Breast epithelium (tissue), 4 donors: ENCODE measurements around the gene C1QL1. TPM values are rescaled to one million over a fixed set of nuclear protein-coding genes. Genes with fewer than 3 reads are reported as not detected.

Experiments
- DNase-seq, 2 donors: peaks; one replicate each; pipeline ENCODE4 v3.0.0-alpha.2; 2019; ENCODE audit warnings: low spot score in 2 of 2
- H3K27ac ChIP-seq, 2 donors: fragments of 200-600 bp; sonication (generic) in 1 of 2; one replicate each; pipeline ENCODE4 v1.5.1; 2016 to 2019; ENCODE audit warnings: mild to moderate bottlenecking in 1 of 2
- H3K27me3 ChIP-seq, 2 donors: fragments of 200-600 bp; sonication (generic) in 1 of 2; one replicate each; pipeline versions ENCODE4 v1.5.1 to v1.6.0; 2017 to 2019; ENCODE audit warnings: control low read depth in 1 of 2, mild to moderate bottlenecking in 1 of 2
- H3K36me3 ChIP-seq: fragments of 200-600 bp; one replicate; pipeline ENCODE4 v1.5.1; 2019
- H3K4me1 ChIP-seq, 2 donors: fragments of 200-600 bp; sonication (generic); one replicate each; pipeline ENCODE4 v1.5.1; 2016 to 2019; ENCODE audit warnings: control low read depth in 1 of 2
- H3K4me3 ChIP-seq, 3 donors: fragments of 200-600 bp; sonication (generic); 1 replicate in 2 of 3; 2 replicates in 1 of 3; pipeline ENCODE4 v1.5.1; 2016 to 2019; ENCODE audit warnings: mild to moderate bottlenecking in 3 of 3, moderate library complexity in 2 of 3
- H3K9me3 ChIP-seq, 2 donors: fragments of 200-600 bp; sonication (generic) in 1 of 2; one replicate each; pipeline ENCODE4 v1.5.1; 2016 to 2019; ENCODE audit warnings: control low read depth in 1 of 2
- CTCF ChIP-seq, 3 donors: fragments of 450-650 bp; IDR thresholded peaks; one replicate each; pipeline ENCODE4 v1.5.1; 2016 to 2017; ENCODE audit warnings: antibody characterized with exemption in 3 of 3, mild to moderate bottlenecking in 3 of 3, moderate library complexity in 3 of 3
- POLR2A ChIP-seq: fragments of 450-650 bp; IDR thresholded peaks from one replicate; pipeline ENCODE4 v1.6.1; 2016; ENCODE audit warnings: antibody characterized with exemption, mild to moderate bottlenecking, moderate library complexity
- POLR2AphosphoS5 ChIP-seq, 3 donors: sonication (generic); formaldehyde crosslinking; IDR thresholded peaks; one replicate each; pipeline ENCODE4 v1.6.1; 2017; ENCODE audit warnings: antibody characterized with exemption in 3 of 3
- intact Hi-C: fragments of 100-400 bp; cut with DNase I; formaldehyde crosslinking; loops from one replicate; pipeline ENCODE4 v1.15.1; 2023; ENCODE audit warnings: low total_unique reads
- total RNA-seq, 3 donors: library from RNA; depleted of rRNA; stranded (reverse); fragments of >200 nt; gene quantifications; one replicate each; pipeline ENCODE4 v1.1.0, GENCODE V29; 2016

C1QL1 gene
- total RNA-seq, 3 donors from 2014 or later, result 0.98 to 7.2 TPM; not detected in 1

GRCh38 chr17:44925731-44926697 is 42.1 kb downstream of the C1QL1 start:
- H3K9me3 ChIP-seq, result no peaks in the 10 kb centered on the region
- H3K4me3 ChIP-seq, result no peak overlapping the region
- peak in 1 of 2 donors; percentile 38 for DNase-seq
- intact Hi-C loops, result no loop called here
- no peaks in the 10 kb centered on the region for H3K27me3 ChIP-seq
- TF ChIP-seq POLR2AphosphoS5 (IDR thresholded peaks at IDR 0.05), result no peak
- no peak for TF ChIP-seq CTCF (IDR thresholded peaks at IDR 0.05)
- no peak for TF ChIP-seq POLR2A
- H3K4me1 ChIP-seq, result no peaks in the 10 kb centered on the region
- no peak overlapping the region for H3K27ac ChIP-seq
- H3K36me3 ChIP-seq, result no peaks in the 10 kb centered on the region

- peak in 1 of 2 donors; percentile 33 for DNase-seq
- no peaks in the 10 kb centered on the region for H3K9me3 ChIP-seq
- TF ChIP-seq POLR2AphosphoS5 (IDR thresholded peaks at IDR 0.05) (no peak), CTCF (IDR thresholded peaks at IDR 0.05) (no peak), POLR2A (no peak)
- intact Hi-C loops, result no loop called here
- H3K27me3 ChIP-seq, result no peaks in the 10 kb centered on the region
- H3K27ac ChIP-seq, result no peak overlapping the region
- H3K4me3 ChIP-seq, result no peak overlapping the region
- H3K36me3 ChIP-seq, result no peaks in the 10 kb centered on the region
- no peaks in the 10 kb centered on the region for H3K4me1 ChIP-seq
Observed at GRCh38 chr17:44924107-44924544, 44.0 kb downstream of the C1QL1 start.

DNA sequence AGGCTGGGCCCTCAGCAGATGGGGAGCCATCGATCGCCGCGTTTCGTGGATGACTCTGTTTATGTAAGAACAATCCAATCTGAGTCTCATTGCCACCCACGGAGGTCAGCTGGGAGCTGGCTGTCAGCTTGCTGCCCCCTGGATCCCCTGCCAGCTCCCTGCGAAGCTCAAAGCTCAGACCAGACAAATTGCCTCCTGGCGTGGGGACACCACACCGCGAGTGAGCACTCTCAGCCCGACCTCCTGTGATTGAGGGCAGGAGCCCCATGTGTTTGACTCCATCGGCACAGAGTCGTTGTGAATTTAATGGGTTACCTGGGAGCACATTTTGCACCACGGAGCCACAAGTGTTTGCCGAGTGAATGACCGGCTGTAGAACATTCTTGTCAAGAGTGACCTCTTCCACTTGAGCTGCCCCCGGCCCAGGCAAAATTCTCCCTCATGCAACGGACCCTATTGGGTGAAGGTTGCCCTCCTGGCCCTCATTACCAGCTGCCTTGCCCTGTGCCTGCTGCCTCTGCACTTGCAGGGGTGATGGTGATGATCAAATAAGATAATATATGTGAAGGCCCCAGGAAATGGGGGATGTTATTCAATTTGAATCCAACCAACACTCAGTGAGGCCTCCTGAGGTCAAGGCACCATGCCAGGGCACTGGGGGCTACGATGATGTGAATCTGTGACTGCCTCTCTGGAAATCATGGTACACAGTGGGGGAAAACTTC is 45.2 kb downstream of the C1QL1 start:
- Histone ChIP-seq H3K4me3 (no peak overlapping the region), H3K27ac (no peak overlapping the region), H3K4me1 (no peaks in the 10 kb centered on the region), H3K36me3 (no peaks in the 10 kb centered on the region), H3K9me3 (no peaks in the 10 kb centered on the region), H3K27me3 (no peaks in the 10 kb centered on the region)
- peak in 1 of 2 donors; percentile 47 for DNase-seq
- no peak for TF ChIP-seq POLR2A
- TF ChIP-seq CTCF (IDR thresholded peaks at IDR 0.05), result no peak
- TF ChIP-seq POLR2AphosphoS5 (IDR thresholded peaks at IDR 0.05), result no peak
- intact Hi-C loops, result no loop called here

DNA sequence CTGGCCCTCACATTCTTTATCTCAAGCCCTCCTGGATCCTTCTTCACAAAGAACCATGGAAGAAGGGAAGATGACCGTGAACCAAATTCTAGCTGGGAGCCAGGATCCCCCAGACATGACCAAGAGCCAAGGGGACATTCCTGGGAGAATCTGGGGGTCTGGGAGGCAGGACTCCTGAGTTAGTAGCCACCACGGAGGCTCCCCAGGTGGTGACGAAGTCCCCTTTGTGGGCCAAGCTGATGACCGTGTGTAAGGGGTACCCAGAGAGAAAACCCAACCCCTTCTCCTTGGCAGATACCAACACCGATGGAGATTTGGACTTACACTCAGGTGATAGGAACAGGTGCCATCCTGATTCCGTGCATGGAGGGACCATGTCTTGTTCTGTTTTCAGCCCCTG is 46.0 kb downstream of the C1QL1 start:
- H3K4me1 ChIP-seq, result no peaks in the 10 kb centered on the region
- peak in 1 of 2 donors; percentile 43 for DNase-seq
- no peak overlapping the region for H3K4me3 ChIP-seq
- H3K27ac ChIP-seq, result no peak overlapping the region
- intact Hi-C loops, result no loop called here
- H3K27me3 ChIP-seq, result no peaks in the 10 kb centered on the region
- H3K36me3 ChIP-seq, result no peaks in the 10 kb centered on the region
- no peaks in the 10 kb centered on the region for H3K9me3 ChIP-seq
- no peak for TF ChIP-seq POLR2AphosphoS5 (IDR thresholded peaks at IDR 0.05)
- no peak for TF ChIP-seq CTCF (IDR thresholded peaks at IDR 0.05)
- no peak for TF ChIP-seq POLR2A
